Fibroblast of pulmonary artery (primary cell): ENCODE measurements around the gene MAP3K13.

Experiments used
- DNase-seq: peaks from one replicate; pipeline ENCODE4 v3.0.0-alpha.2; 2010; ENCODE audit warnings: low read depth
- H3K4me3 ChIP-seq: replicated peaks from 2 replicates; pipeline ENCODE4 v1.5.1; 2011; ENCODE audit warnings: low read depth, mild to moderate bottlenecking, control low read depth, low read length, moderate library complexity
- CTCF ChIP-seq: IDR thresholded peaks from 2 replicates; pipeline ENCODE4 v1.5.1; 2011; ENCODE audit warnings: mild to moderate bottlenecking, control low read depth, low read length, inconsistent platforms; ENCODE audit errors: missing control alignments

MAP3K13 gene

GRCh38 chr3:185488465-185488864 lies 125.5 kb downstream of the MAP3K13 start:
- no peak for TF ChIP-seq CTCF
- H3K4me3 ChIP-seq = no peak overlapping the region
- DNase-seq = no peak

GRCh38 chr3:185489462-185489861 lies 126.5 kb downstream of the MAP3K13 start:
- no peak for TF ChIP-seq CTCF
- no peak for DNase-seq
- no peak overlapping the region for H3K4me3 ChIP-seq

GRCh38 chr3:185490241-185490640 lies 127.3 kb downstream of the MAP3K13 start:
- no peak for TF ChIP-seq CTCF

GRCh38 chr3:185498503-185499396 lies 135.8 kb downstream of the MAP3K13 start, which contains the start of gene TMEM41A:
TSS of gene TMEM41A (minus strand) at chr3:185499035. CDS start at chr3:185498961, 74 bp downstream.
- peak within 1 kb of the TSS; percentile 96 for H3K4me3 ChIP-seq
- peak; percentile 92 for DNase-seq
- TF ChIP-seq CTCF = no peak

More at GRCh38 chr3:185490241-185490640, 127.3 kb downstream of the MAP3K13 start:
- DNase-seq = no peak
- H3K4me3 ChIP-seq = no peak overlapping the region

DNA sequence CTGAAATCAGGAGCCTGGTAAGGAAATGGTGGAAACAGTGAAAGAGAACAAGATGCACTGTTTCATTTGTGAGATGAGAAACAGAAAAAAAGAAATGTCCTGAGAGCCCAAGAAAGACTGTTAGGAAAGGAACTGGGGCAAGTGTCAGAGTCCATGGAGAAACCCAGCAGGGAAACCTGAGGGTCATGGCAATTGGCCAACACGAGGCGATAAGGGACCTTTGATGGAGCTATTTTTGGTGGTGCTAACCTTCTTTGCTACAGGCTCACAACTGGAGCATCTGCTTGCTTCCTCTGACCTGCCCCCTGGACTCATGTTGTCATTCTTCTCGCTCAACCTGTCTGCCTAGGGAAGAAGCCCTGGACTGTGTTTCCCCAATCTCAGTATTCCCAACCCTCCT lies 140.1 kb downstream of the MAP3K13 start:
- DNase-seq = no peak
- TF ChIP-seq CTCF = no peak
- H3K4me3 ChIP-seq = no peak overlapping the region

GRCh38 chr3:185503521-185503920 lies 140.6 kb downstream of the MAP3K13 start:
- no peak overlapping the region for H3K4me3 ChIP-seq
- TF ChIP-seq CTCF = no peak
- no peak for DNase-seq
